Caco-2 (cell line): ENCODE data around the gene PRDX4. TPM values are rescaled to one million over a fixed set of nuclear protein-coding genes. Genes with fewer than 3 reads are reported as not detected.
A peak's percentile ranks its signal among the peaks of the same experiment; 100 is the strongest.

Experiments
- BruUV-seq: library from RNA; stranded (reverse); fragments of 400-500 nt; replicated peaks from 2 replicates; lab custom pipeline; 2021; lab: Mats Ljungman, UMichigan
- CTCF ChIA-PET: fragments of 300-600 bp; sonication (Branson Sonifier 250); formaldehyde crosslinking; loops from one replicate; lab custom pipeline; 2022; ENCODE audit warnings: antibody characterized with exemption; lab: Charles Lee
- POLR2A ChIA-PET: fragments of 300-600 bp; sonication (Branson Sonifier 250); formaldehyde crosslinking; loops from one replicate; lab custom pipeline; 2022; ENCODE audit warnings: antibody characterized with exemption; lab: Charles Lee
- DNase-seq, 2 experiments: peaks; one replicate each; pipeline versions ENCODE4 v3.0.0 to v3.0.0-alpha.2; 2020 to 2022
- H3K27me3 ChIP-seq: replicated peaks from 2 replicates; pipeline ENCODE4 v1.6.0; 2011; ENCODE audit warnings: low read length; ENCODE audit not compliant: control insufficient read depth, insufficient read depth
- H3K36me3 ChIP-seq: 2 replicates; pipeline ENCODE4 v1.5.1; 2011; ENCODE audit warnings: low read length; ENCODE audit not compliant: control insufficient read depth, insufficient read depth
- H3K4me1 ChIP-seq: fragments of 250-450 bp; sonication (Bioruptor Pico); 2 replicates; pipeline ENCODE4 v1.5.1; 2020; ENCODE audit warnings: mild to moderate bottlenecking
- H3K4me3 ChIP-seq: 2 replicates; pipeline ENCODE4 v1.5.1; 2011; ENCODE audit warnings: low read depth, mild to moderate bottlenecking, control low read depth, low read length
- H3K9me3 ChIP-seq: fragments of 250-450 bp; sonication (Bioruptor Pico); 2 replicates; pipeline ENCODE4 v1.5.1; 2020; ENCODE audit warnings: mild to moderate bottlenecking, moderate library complexity
- H3K27ac Mint-ChIP-seq: one replicate; pipeline ENCODE4 v1.8.0; 2022; ENCODE audit warnings: mixed read lengths; ENCODE audit not compliant: unreplicated experiment
- H3K27me3 Mint-ChIP-seq: one replicate; pipeline ENCODE4 v1.8.0; 2022; ENCODE audit warnings: mixed read lengths; ENCODE audit not compliant: insufficient read depth, unreplicated experiment
- H3K36me3 Mint-ChIP-seq: one replicate; pipeline ENCODE4 v1.8.0; 2022; ENCODE audit warnings: mild to moderate bottlenecking, mixed read lengths; ENCODE audit not compliant: insufficient read depth, unreplicated experiment
- H3K4me1 Mint-ChIP-seq: one replicate; pipeline ENCODE4 v1.8.0; 2022; ENCODE audit warnings: low read depth, mixed read lengths; ENCODE audit not compliant: unreplicated experiment
- H3K4me3 Mint-ChIP-seq: one replicate; pipeline ENCODE4 v1.8.0; 2022; ENCODE audit warnings: mild to moderate bottlenecking, moderate library complexity, mixed read lengths; ENCODE audit not compliant: unreplicated experiment
- H3K9me3 Mint-ChIP-seq: one replicate; pipeline ENCODE4 v1.8.0; 2022; ENCODE audit warnings: mixed read lengths; ENCODE audit not compliant: unreplicated experiment
- intact Hi-C: fragments of 100-400 bp; cut with micrococcal nuclease; formaldehyde crosslinking; loops from one replicate; pipeline ENCODE4 v1.10.0; 2022; ENCODE audit not compliant: unreplicated experiment
- total RNA-seq: library from RNA; stranded (reverse); gene quantifications from 2 replicates; pipeline ENCODE4 v1.2.3, GENCODE V29; 2022
- TF ChIP-seq, protein P1 (sequence below), 2 experiments: fragments of 200-600 bp in 1 of 2; IDR thresholded peaks; 1 replicate in 1 of 2; 2 replicates in 1 of 2; pipeline versions ENCODE4 v1.5.1 to v1.8.0; 2011 to 2022; ENCODE audit warnings: antibody characterized with exemption in 1 of 2, control low read depth in 1 of 2, inconsistent platforms in 1 of 2, low read depth in 1 of 2, low read length in 1 of 2, mild to moderate bottlenecking in 1 of 2, moderate library complexity in 1 of 2; ENCODE audit not compliant: insufficient read depth in 1 of 2, severe bottlenecking in 1 of 2, unreplicated experiment in 1 of 2

PRDX4 gene
- total RNA-seq, 1 experiment from 2014 or later: 185 TPM

DNA sequence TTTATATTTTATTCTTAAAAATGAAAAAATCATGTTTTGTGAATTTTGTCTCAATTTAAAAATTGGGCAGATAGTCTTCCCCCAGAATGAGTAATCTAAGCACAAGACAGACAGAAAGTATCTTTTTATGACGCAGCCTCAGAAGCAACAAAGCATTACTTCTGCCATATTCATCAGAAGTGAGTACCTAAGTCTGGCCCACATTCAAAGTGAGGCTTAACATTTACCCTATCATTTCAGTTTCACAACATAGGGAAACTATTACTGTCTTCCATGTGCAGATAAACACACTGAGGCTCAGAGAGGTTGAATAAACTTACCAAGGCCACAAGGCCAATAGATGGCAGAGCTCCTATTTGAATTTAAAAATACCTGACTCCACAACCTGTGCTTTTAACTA lies 4.4 kb upstream of the PRDX4 start:
- BruUV-seq: no TSS peak
- no peak overlapping the region for H3K4me3 Mint-ChIP-seq
- Histone ChIP-seq H3K36me3 (no peaks in the 10 kb centered on the region), H3K4me1 (peaks cover 18% of the 10 kb centered on the region), H3K9me3 (no peaks in the 10 kb centered on the region), H3K4me3 (no peak overlapping the region), H3K27me3 (no peaks in the 10 kb centered on the region)
- no peaks in the 10 kb centered on the region for H3K27me3 Mint-ChIP-seq
- peaks cover 13% of the 10 kb centered on the region for H3K4me1 Mint-ChIP-seq
- no peak overlapping the region for H3K27ac Mint-ChIP-seq
- intact Hi-C loops: no loop called here
- CTCF ChIA-PET: no interaction called here
- POLR2A ChIA-PET: no interaction called here
- TF ChIP-seq, protein P1, sequence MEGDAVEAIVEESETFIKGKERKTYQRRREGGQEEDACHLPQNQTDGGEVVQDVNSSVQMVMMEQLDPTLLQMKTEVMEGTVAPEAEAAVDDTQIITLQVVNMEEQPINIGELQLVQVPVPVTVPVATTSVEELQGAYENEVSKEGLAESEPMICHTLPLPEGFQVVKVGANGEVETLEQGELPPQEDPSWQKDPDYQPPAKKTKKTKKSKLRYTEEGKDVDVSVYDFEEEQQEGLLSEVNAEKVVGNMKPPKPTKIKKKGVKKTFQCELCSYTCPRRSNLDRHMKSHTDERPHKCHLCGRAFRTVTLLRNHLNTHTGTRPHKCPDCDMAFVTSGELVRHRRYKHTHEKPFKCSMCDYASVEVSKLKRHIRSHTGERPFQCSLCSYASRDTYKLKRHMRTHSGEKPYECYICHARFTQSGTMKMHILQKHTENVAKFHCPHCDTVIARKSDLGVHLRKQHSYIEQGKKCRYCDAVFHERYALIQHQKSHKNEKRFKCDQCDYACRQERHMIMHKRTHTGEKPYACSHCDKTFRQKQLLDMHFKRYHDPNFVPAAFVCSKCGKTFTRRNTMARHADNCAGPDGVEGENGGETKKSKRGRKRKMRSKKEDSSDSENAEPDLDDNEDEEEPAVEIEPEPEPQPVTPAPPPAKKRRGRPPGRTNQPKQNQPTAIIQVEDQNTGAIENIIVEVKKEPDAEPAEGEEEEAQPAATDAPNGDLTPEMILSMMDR (IDR thresholded peaks at IDR 0.05; ENCODE audit: insufficient read depth in 1 of 2, low read depth in 1 of 2, low read length in 1 of 2, severe bottlenecking in 1 of 2, unreplicated experiment in 1 of 2): no peak
- no peaks in the 10 kb centered on the region for H3K9me3 Mint-ChIP-seq
- no peak for DNase-seq
- peaks cover 6% of the 10 kb centered on the region for H3K36me3 Mint-ChIP-seq

DNA sequence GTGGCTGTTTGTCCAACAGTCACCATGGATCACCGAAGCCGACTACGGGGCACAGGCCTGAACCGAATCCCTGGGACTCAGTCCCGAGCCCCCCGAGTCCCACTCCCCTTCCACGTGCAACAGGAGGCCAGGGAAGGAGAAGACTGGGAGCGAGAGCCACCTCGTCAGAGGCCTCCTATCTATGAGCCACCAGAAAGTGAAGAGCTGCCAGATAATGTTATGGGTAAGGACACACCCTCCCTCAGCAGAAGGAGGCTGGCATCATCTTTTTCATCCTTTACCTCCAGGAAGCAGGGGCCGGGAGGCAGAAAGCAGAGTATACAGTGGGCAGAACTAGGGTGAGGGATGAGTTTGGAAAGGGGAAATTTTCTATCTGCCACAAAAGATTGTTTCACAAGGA lies 2.8 kb upstream of the PRDX4 start:
- Mint-ChIP-seq H3K36me3 (peaks cover 6% of the 10 kb centered on the region), H3K27me3 (no peaks in the 10 kb centered on the region), H3K9me3 (no peaks in the 10 kb centered on the region), H3K4me3 (no peak overlapping the region), H3K4me1 (peaks cover 12% of the 10 kb centered on the region), H3K27ac (no peak overlapping the region)
- Histone ChIP-seq H3K4me3 (no peak overlapping the region), H3K4me1 (peaks cover 17% of the 10 kb centered on the region), H3K36me3 (no peaks in the 10 kb centered on the region), H3K9me3 (no peaks in the 10 kb centered on the region), H3K27me3 (no peaks in the 10 kb centered on the region)
- TF ChIP-seq, protein P1 (IDR thresholded peaks at IDR 0.05; ENCODE audit: insufficient read depth in 1 of 2, low read depth in 1 of 2, low read length in 1 of 2, severe bottlenecking in 1 of 2, unreplicated experiment in 1 of 2): no peak
- no peak for DNase-seq
- intact Hi-C loops: no loop called here
- ChIA-PET CTCF (no interaction called here), POLR2A (no interaction called here)
- no TSS peak for BruUV-seq

DNA sequence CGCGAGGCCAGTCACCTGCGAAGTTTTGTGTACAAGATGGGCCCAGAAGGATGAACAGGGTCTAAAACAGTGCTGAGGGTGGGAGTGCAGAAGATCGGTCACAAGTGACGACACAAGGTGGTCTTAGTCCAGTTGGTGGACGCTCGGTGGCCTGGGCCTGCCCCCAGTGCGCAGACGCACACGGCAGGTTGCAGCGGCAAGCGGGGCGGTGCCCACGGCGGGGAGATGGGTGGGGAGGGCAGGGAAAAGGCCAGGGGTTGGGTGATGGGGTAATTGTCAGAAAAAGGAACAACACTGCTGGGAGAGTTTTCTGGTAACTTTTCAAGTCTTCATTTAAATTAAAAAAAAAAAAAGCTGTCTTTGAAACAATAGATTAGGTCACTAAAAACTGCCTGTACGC lies 1.0 kb upstream of the PRDX4 start:
- intact Hi-C loops: loop anchor here (2.0 kb wide), 1 partner anchor 77 kb away; the partner anchor contains the start of gene ACOT9
- no peak overlapping the region for H3K4me3 ChIP-seq
- Mint-ChIP-seq H3K4me1 (peaks cover 7% of the 10 kb centered on the region), H3K36me3 (peaks cover 6% of the 10 kb centered on the region), H3K9me3 (no peaks in the 10 kb centered on the region), H3K27ac (no peak overlapping the region), H3K27me3 (no peaks in the 10 kb centered on the region), H3K4me3 (peak overlapping the region; percentile 20)
- POLR2A ChIA-PET: no interaction called here
- BruUV-seq: no TSS peak
- CTCF ChIA-PET: no interaction called here
- H3K27me3 ChIP-seq: no peaks in the 10 kb centered on the region
- peaks cover 5% of the 10 kb centered on the region for H3K4me1 ChIP-seq
- no peak for DNase-seq
- no peaks in the 10 kb centered on the region for H3K36me3 ChIP-seq
- TF ChIP-seq, protein P1 (IDR thresholded peaks at IDR 0.05; ENCODE audit: insufficient read depth in 1 of 2, low read depth in 1 of 2, low read length in 1 of 2, severe bottlenecking in 1 of 2, unreplicated experiment in 1 of 2): no peak
- H3K9me3 ChIP-seq: no peaks in the 10 kb centered on the region
